Smooth muscle cell (in vitro differentiated cells): ENCODE measurements around the gene DNAJB6. TPM values are rescaled to one million over a fixed set of nuclear protein-coding genes. Genes with fewer than 3 reads are reported as not detected.

Source experiments
- DNase-seq: peaks from one replicate; lab custom pipeline; 2025; ENCODE audit not compliant: unreplicated experiment; lab: John Stamatoyannopoulos, UW
- H2AFZ ChIP-seq: fragments of 200-600 bp; sonication (generic); 2 replicates; pipeline ENCODE4 v1.6.0; 2016; ENCODE audit warnings: antibody characterized with exemption, low read depth, mild to moderate bottlenecking
- H3F3A ChIP-seq: fragments of 200-600 bp; sonication (generic); 2 replicates; pipeline ENCODE4 v1.6.0; 2017; ENCODE audit warnings: antibody characterized with exemption, low read depth
- H3K27ac ChIP-seq: fragments of 200-600 bp; sonication (generic); 2 replicates; pipeline ENCODE4 v1.5.1; 2016; ENCODE audit warnings: low read depth, mild to moderate bottlenecking
- H3K27me3 ChIP-seq: fragments of 200-600 bp; sonication (generic); 2 replicates; pipeline ENCODE4 v1.6.1; 2016; ENCODE audit warnings: low read depth, mild to moderate bottlenecking
- H3K36me3 ChIP-seq: fragments of 200-600 bp; sonication (generic); 2 replicates; pipeline ENCODE4 v1.5.1; 2016; ENCODE audit warnings: low read depth
- H3K4me1 ChIP-seq: fragments of 200-600 bp; sonication (generic); 2 replicates; pipeline ENCODE4 v1.5.1; 2016; ENCODE audit warnings: low read depth
- H3K4me2 ChIP-seq: fragments of 200-600 bp; sonication (generic); 2 replicates; pipeline ENCODE4 v1.6.0; 2016; ENCODE audit warnings: mild to moderate bottlenecking
- H3K4me3 ChIP-seq: fragments of 200-600 bp; sonication (generic); 2 replicates; pipeline ENCODE4 v1.5.1; 2016; ENCODE audit warnings: mild to moderate bottlenecking
- H3K79me2 ChIP-seq: fragments of 200-600 bp; sonication (generic); 2 replicates; pipeline ENCODE4 v1.6.0; 2016; ENCODE audit warnings: low read depth, mild to moderate bottlenecking
- H3K9ac ChIP-seq: fragments of 200-600 bp; sonication (generic); 2 replicates; pipeline ENCODE4 v1.6.0; 2016; ENCODE audit warnings: low read depth
- H3K9me3 ChIP-seq: fragments of 200-600 bp; sonication (generic); replicated peaks from 2 replicates; pipeline ENCODE4 v1.5.1; 2016; ENCODE audit warnings: low read depth
- H4K20me1 ChIP-seq: fragments of 200-600 bp; sonication (generic); 2 replicates; pipeline ENCODE4 v1.6.0; 2016; ENCODE audit warnings: low read depth
- CTCF ChIP-seq: fragments of 200-600 bp; sonication (generic); IDR thresholded peaks from 2 replicates; pipeline ENCODE4 v1.5.1; 2017; ENCODE audit warnings: borderline replicate concordance, mild to moderate bottlenecking, antibody characterized with exemption; ENCODE audit not compliant: insufficient read depth, poor library complexity, severe bottlenecking
- WGBS: methylation state at CpG from one replicate; pipeline ENCODE4 v1.1.7; 2016; ENCODE audit warnings: low lambda C conversion rate; 5-methylcytosine and 5-hydroxymethylcytosine counted together
- polyA plus RNA-seq: library from polyadenylated mRNA; unstranded; fragments of >200 nt; fragmentation: Nextera tagmentation; extraction: Ambion mirVana; gene quantifications from 2 replicates; pipeline ENCODE4 v1.2.1, GENCODE V29; 2016
- total RNA-seq: library from RNA; depleted of rRNA; stranded (reverse); fragments of >200 nt; gene quantifications from 2 replicates; pipeline ENCODE4 v1.2.3, GENCODE V29; 2014

Gene DNAJB6
- total and polyA plus RNA-seq, 2 experiments from 2014 or later, result 103 to 104 TPM

- H3K4me1 ChIP-seq, result no peaks in the 10 kb centered on the region
- DNase-seq, result no peak
- H3K4me3 ChIP-seq, result no peak overlapping the region
Measured at GRCh38 chr7:157438121-157439025, 101.6 kb downstream of the DNAJB6 start.

GRCh38 chr7:157439149-157439548, 102.3 kb downstream of the DNAJB6 start:
- Histone ChIP-seq H3K27ac (no peak overlapping the region), H4K20me1 (no peaks in the 10 kb centered on the region), H3K27me3 (no peaks in the 10 kb centered on the region), H3F3A (no peaks in the 10 kb centered on the region), H3K9me3 (no peaks in the 10 kb centered on the region), H3K79me2 (no peaks in the 10 kb centered on the region), H3K4me2 (no peak overlapping the region), H3K4me3 (no peak overlapping the region), H2AFZ (no peak overlapping the region), H3K4me1 (no peaks in the 10 kb centered on the region), H3K36me3 (no peaks in the 10 kb centered on the region), H3K9ac (no peak overlapping the region)
- 96% methylated on average over 6 of the region's 6 CpGs for WGBS
- TF ChIP-seq CTCF, result no peak
- no peak for DNase-seq

More at GRCh38 chr7:157438121-157439025, 101.6 kb downstream of the DNAJB6 start:
- no peaks in the 10 kb centered on the region for H3F3A ChIP-seq
- no peak overlapping the region for H3K9ac ChIP-seq
- H3K4me2 ChIP-seq, result no peak overlapping the region
- H3K79me2 ChIP-seq, result no peaks in the 10 kb centered on the region
- no peaks in the 10 kb centered on the region for H3K9me3 ChIP-seq
- 87% methylated on average over 18 of the region's 18 CpGs for WGBS
- no peak overlapping the region for H3K27ac ChIP-seq
- H4K20me1 ChIP-seq, result no peaks in the 10 kb centered on the region
- H2AFZ ChIP-seq, result no peak overlapping the region
- no peaks in the 10 kb centered on the region for H3K36me3 ChIP-seq
- no peaks in the 10 kb centered on the region for H3K27me3 ChIP-seq
- TF ChIP-seq CTCF, result no peak

GRCh38 chr7:157439761-157440160, 103.0 kb downstream of the DNAJB6 start:
- Histone ChIP-seq H3K9me3 (no peaks in the 10 kb centered on the region), H3K27me3 (no peaks in the 10 kb centered on the region), H2AFZ (no peak overlapping the region), H3F3A (no peaks in the 10 kb centered on the region), H3K36me3 (no peaks in the 10 kb centered on the region), H3K79me2 (no peaks in the 10 kb centered on the region), H3K9ac (no peak overlapping the region), H3K27ac (no peak overlapping the region), H3K4me1 (no peaks in the 10 kb centered on the region), H3K4me2 (no peak overlapping the region), H3K4me3 (no peak overlapping the region), H4K20me1 (no peaks in the 10 kb centered on the region)
- TF ChIP-seq CTCF, result no peak
- no peak for DNase-seq
- WGBS, result 57% methylated on average over 3 of the region's 3 CpGs
